ENCODE results near the gene RNF25. TPM values are rescaled to one million over a fixed set of nuclear protein-coding genes. Genes with fewer than 3 reads are reported as not detected.

Gene RNF25
- total RNA-seq, 1 experiment from 2014 or later = 27.2 TPM

DNA sequence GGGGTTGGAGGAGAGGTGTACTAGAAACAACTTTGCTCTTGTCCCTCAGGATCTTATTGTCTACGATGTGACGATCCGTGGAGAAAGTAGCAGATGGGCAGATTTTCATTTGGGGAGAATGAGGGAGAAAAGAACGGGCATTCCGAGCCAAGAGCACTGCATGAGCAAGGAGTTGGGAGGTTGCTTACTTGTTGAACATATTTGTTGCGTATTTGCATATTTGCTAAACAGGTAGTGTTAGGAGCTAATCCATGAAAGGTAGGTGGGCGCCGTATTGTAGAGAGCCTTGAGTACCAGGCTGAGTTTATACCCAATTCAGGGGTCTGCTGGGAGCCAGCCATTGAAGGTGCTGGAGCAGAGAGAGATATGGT lies 11.8 kb downstream of the RNF25 start:
- intact Hi-C loops (cut with micrococcal nuclease; ENCODE audit: unreplicated experiment) = loop anchor here (1.0 to 10.0 kb wide), 5 partner anchors 27 to 385 kb away; partner anchors contain the start of genes AAMP, CNOT9, PNKD and USP37
- Histone ChIP-seq H3K79me2 (ENCODE audit: low read depth) (peaks cover 31% of the 10 kb centered on the region), H3K4me1 (replicated peaks; ENCODE audit: insufficient read depth) (peaks cover 5% of the 10 kb centered on the region; the same call in 1 of the 2 replicates), H3F3A (ENCODE audit: insufficient read depth, low read depth) (peaks cover 6% of the 10 kb centered on the region; the same call in 1 of the 2 replicates), H3K36me3 (ENCODE audit: low read depth) (peaks cover 10% of the 10 kb centered on the region), H3K4me3 (peak overlapping the region; percentile 75), H4K20me1 (ENCODE audit: insufficient read depth) (no peaks in the 10 kb centered on the region), H3K27ac (no peak overlapping the region), H2AFZ (peak overlapping the region; percentile 94), H3K4me2 (peak overlapping the region; percentile 93), H3K27me3 (ENCODE audit: insufficient read depth, low read depth) (no peaks in the 10 kb centered on the region), H3K9me3 (ENCODE audit: insufficient read depth, low read depth) (no peaks in the 10 kb centered on the region), H3K9me2 (ENCODE audit: insufficient read depth) (no peaks in the 10 kb centered on the region)
- BruUV-seq (replicated peaks) = TSS peak; percentile 53
- TF ChIP-seq, protein P1, sequence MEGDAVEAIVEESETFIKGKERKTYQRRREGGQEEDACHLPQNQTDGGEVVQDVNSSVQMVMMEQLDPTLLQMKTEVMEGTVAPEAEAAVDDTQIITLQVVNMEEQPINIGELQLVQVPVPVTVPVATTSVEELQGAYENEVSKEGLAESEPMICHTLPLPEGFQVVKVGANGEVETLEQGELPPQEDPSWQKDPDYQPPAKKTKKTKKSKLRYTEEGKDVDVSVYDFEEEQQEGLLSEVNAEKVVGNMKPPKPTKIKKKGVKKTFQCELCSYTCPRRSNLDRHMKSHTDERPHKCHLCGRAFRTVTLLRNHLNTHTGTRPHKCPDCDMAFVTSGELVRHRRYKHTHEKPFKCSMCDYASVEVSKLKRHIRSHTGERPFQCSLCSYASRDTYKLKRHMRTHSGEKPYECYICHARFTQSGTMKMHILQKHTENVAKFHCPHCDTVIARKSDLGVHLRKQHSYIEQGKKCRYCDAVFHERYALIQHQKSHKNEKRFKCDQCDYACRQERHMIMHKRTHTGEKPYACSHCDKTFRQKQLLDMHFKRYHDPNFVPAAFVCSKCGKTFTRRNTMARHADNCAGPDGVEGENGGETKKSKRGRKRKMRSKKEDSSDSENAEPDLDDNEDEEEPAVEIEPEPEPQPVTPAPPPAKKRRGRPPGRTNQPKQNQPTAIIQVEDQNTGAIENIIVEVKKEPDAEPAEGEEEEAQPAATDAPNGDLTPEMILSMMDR (conservative IDR thresholded peaks at IDR 0.05) = no peak
- no peak for TF ChIP-seq EZH2 (IDR thresholded peaks at IDR 0.05; ENCODE audit: low read depth)
- ChIA-PET POLR2A (ENCODE audit: unreplicated experiment) (interaction anchor here (0.6 to 0.9 kb wide), 4 partner anchors 23 to 127 kb away, joined by 3 to 14 read pairs (median 8); no protein-coding TSS in a partner anchor), CTCF (interaction anchor here (0.5 to 2.1 kb wide), 13 partner anchors 12 to 728 kb away, joined by 3 to 15 read pairs (median 4); partner anchors contain the start of genes CNPPD1, RNF25, STK36 and TTLL4)
- DNase-seq = no peak

DNA sequence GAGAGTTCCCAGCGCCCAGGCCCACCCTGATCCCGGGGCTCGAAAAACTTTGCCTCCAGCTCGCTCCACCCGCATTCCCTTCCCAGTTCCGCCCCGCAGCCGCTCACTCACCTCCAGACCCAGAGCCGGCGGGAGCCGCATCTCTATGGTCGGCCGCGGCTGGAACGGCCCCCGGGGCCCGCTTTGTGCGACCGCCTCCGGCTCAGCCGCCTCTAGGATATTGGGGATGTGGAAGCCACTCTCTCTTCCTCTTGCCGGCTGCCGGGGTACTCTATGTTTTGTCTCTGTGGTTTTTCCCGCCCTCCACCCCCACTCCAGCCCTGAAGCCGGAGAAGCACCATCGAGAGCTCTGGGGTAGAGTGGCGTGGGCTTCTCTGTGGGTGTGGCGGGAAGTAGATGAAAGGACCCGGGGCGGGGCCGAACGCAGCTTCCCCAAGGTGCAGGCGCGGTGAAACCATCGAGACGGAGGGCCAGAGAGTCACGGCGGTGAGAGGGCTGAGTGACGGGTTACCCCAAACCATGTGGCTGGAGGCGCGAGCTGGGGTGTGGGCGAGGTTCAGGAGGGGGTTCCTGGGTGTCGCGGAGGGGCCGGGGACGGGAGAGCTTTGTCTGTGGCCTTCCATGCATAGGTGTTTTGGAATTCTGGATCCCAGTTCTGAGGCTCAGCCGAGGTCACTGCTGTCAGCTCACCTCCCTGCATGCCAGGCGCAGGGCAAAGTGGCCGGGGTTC lies 12.4 kb downstream of the RNF25 start, which contains the start of the genes BCS1L and ZNF142:
TSS of gene BCS1L (plus strand) at position 426 of the 730 bp plus-strand sequence. CDS start 1,305 bp downstream, outside the sequence.
TSS of gene ZNF142 (minus strand) at position 366 of the 730 bp plus-strand sequence. CDS start 3,194 bp downstream, outside the sequence.
- Histone ChIP-seq H3K9me3 (ENCODE audit: insufficient read depth, low read depth) (no peaks in the 10 kb centered on the region), H3K27ac (peak within 1 kb of the TSS; percentile 42), H3K4me3 (peak within 1 kb of the TSS; percentile 75), H3K36me3 (ENCODE audit: low read depth) (peaks cover 13% of the 10 kb centered on the region), H3K27me3 (ENCODE audit: insufficient read depth, low read depth) (no peaks in the 10 kb centered on the region), H3K79me2 (ENCODE audit: low read depth) (peaks cover 31% of the 10 kb centered on the region), H2AFZ (peak within 1 kb of the TSS; percentile 94), H4K20me1 (ENCODE audit: insufficient read depth) (no peaks in the 10 kb centered on the region), H3K9me2 (ENCODE audit: insufficient read depth) (no peaks in the 10 kb centered on the region), H3K4me2 (peak within 1 kb of the TSS; percentile 93), H3F3A (ENCODE audit: insufficient read depth, low read depth) (peaks cover 6% of the 10 kb centered on the region; the same call in 1 of the 2 replicates), H3K4me1 (replicated peaks; ENCODE audit: insufficient read depth) (peaks cover 5% of the 10 kb centered on the region; the same call in 1 of the 2 replicates)
- BruUV-seq (replicated peaks) = no TSS peak
- peak; percentile 81 to 89 for DNase-seq
- CTCF ChIA-PET = interaction anchor here (0.5 to 2.1 kb wide), 17 partner anchors 13 to 729 kb away, joined by 3 to 15 read pairs (median 4); partner anchors contain the start of genes CNPPD1, RNF25, STK36 and TTLL4
- intact Hi-C loops (cut with micrococcal nuclease; ENCODE audit: unreplicated experiment) = loop anchor here (1.0 to 10.0 kb wide), 5 partner anchors 28 to 385 kb away; partner anchors contain the start of genes AAMP, CNOT9, PNKD and USP37
- no peak for TF ChIP-seq EZH2 (IDR thresholded peaks at IDR 0.05; ENCODE audit: low read depth)
- TF ChIP-seq, protein P1 (conservative IDR thresholded peaks at IDR 0.05) = no peak
- POLR2A ChIA-PET (ENCODE audit: unreplicated experiment) = interaction anchor here (0.6 to 0.9 kb wide), 4 partner anchors 22 to 126 kb away, joined by 3 to 14 read pairs (median 7); no protein-coding TSS in a partner anchor

DNA sequence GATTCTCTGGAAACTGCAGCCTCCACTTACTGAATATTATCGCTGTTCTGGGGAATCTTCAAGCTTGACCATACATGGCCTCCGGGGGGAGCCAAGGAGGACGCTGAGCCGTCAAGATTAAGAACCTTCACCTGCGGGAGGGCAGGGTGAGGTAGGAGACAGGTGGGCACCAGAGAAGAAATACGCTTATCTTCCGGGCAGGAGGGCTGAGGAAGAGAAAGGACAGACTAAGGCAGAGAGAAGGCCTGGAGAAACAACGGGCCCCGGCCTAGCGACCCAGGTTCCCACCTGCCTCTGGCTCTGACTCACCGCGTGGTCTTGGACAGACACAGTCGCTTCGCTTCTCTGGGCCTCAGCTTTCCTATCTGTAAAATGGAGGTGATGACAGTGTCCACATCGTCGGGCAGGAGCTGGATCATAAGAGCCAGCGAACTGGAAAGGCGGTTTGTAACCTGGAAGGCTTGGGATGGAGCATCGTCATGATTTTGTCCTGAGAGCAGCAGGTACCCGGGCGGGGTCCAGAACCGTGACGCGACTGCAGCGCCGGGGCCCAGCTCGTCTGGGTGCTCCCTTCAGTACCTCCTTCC lies 13.0 kb downstream of the RNF25 start:
- peak overlapping the region; percentile 75 for H3K4me3 ChIP-seq
- CTCF ChIA-PET = interaction anchor here (0.6 to 2.1 kb wide), 9 partner anchors 13 to 244 kb away, joined by 3 to 15 read pairs (median 4); partner anchors contain the start of genes RNF25 and STK36
- H3F3A ChIP-seq (ENCODE audit: insufficient read depth, low read depth) = peaks cover 6% of the 10 kb centered on the region; the same call in 1 of the 2 replicates
- peak overlapping the region; percentile 94 for H2AFZ ChIP-seq
- peaks cover 5% of the 10 kb centered on the region; the same call in 1 of the 2 replicates for H3K4me1 ChIP-seq (replicated peaks; ENCODE audit: insufficient read depth)
- no TSS peak for BruUV-seq (replicated peaks)
- H3K27ac ChIP-seq = peak overlapping the region; percentile 42; the same call in 1 of the 2 replicates
- H3K4me2 ChIP-seq = peak overlapping the region; percentile 93
- peaks cover 31% of the 10 kb centered on the region for H3K79me2 ChIP-seq (ENCODE audit: low read depth)
- intact Hi-C loops (cut with micrococcal nuclease; ENCODE audit: unreplicated experiment) = loop anchor here (1.0 to 10.0 kb wide), 6 partner anchors 29 to 384 kb away; partner anchors contain the start of genes AAMP, CNOT9, PNKD and USP37
- POLR2A ChIA-PET (ENCODE audit: unreplicated experiment) = interaction anchor here (0.6 to 0.9 kb wide), 2 partner anchors 21 to 116 kb away, joined by 3 read pairs; no protein-coding TSS in a partner anchor
- H4K20me1 ChIP-seq (ENCODE audit: insufficient read depth) = no peaks in the 10 kb centered on the region
- DNase-seq = peak; percentile 49 to 63
- no peaks in the 10 kb centered on the region for H3K9me2 ChIP-seq (ENCODE audit: insufficient read depth)
- no peaks in the 10 kb centered on the region for H3K27me3 ChIP-seq (ENCODE audit: insufficient read depth, low read depth)
- peaks cover 13% of the 10 kb centered on the region for H3K36me3 ChIP-seq (ENCODE audit: low read depth)
- TF ChIP-seq EZH2 (IDR thresholded peaks at IDR 0.05; ENCODE audit: low read depth) = no peak
- TF ChIP-seq, protein P1 (conservative IDR thresholded peaks at IDR 0.05) = peak; percentile 72
- no peaks in the 10 kb centered on the region for H3K9me3 ChIP-seq (ENCODE audit: insufficient read depth, low read depth)

Data from PC-9 (cell line).